DMS53 treated with DMSO at 0.1 percent for 48 hours (cell line): ENCODE data around the gene MTHFS.
"Not testable (repeated sequence)": the region's sequence is repeated elsewhere in the genome, so short reads cannot be mapped to it uniquely, and the experiment has no call there.

ENCODE experiments used
- DNase-seq: peaks from one replicate; lab custom pipeline; 2025; ENCODE audit not compliant: unreplicated experiment; lab: John Stamatoyannopoulos, UW

MTHFS gene

DNA sequence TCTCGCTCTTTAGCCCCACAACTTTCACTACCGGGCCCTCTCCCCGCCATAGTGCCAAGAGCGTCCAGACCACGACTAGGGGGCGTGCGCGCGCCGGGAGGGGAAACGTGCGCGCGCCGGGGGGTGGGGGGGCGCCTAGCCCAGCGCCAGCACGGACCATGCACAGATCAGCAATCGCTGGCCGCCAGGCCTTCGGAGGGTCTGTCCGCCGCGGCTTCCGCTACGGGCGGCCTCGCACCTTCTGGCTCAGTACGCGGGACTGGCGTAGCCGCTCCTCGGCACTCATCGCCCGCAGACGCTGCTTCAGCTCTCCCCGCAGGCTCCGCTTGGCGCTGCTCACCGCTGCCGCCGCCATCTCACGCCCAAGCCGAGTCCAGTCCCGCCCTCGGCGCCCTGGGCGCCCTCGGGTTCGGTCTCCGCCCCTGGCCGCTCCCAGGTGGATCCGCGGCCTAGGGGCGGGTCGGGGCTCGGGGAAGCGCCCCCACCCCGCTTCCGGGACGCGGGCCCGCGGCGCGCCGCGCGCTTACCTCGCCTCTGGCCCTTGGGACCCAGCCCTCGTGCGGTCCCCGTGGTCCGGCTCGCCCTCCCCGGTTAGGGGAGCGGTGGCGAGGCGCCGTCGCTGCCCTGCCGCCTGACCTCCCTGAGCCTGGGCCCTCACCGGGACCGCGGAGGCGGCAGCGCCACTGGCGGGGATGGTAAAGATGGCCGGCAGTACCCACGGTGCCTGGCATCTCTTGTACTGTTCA lies at the start of gene MTHFS:
MTHFS (minus strand) TSS at position 381 of the 746 bp plus-strand sequence; CDS start at position 355, 26 bp downstream.
- DNase-seq, result peak; percentile 38

- no peak for DNase-seq
Observed at GRCh38 chr15:79944622-79945021, 47.8 kb upstream of the MTHFS start.

- DNase-seq, result no peak
Observed at GRCh38 chr15:79943820-79944219, 47.0 kb upstream of the MTHFS start.

- DNase-seq, result no peak
Observed at GRCh38 chr15:79942741-79943481, 46.1 kb upstream of the MTHFS start.

- no peak for DNase-seq
Observed at GRCh38 chr15:79939399-79939798, 42.6 kb upstream of the MTHFS start.

- DNase-seq, result no peak
Observed at GRCh38 chr15:79938143-79938542, 41.3 kb upstream of the MTHFS start.

GRCh38 chr15:79935556-79936201 lies 38.9 kb upstream of the MTHFS start:
- DNase-seq, result not testable (repeated sequence)

DNA sequence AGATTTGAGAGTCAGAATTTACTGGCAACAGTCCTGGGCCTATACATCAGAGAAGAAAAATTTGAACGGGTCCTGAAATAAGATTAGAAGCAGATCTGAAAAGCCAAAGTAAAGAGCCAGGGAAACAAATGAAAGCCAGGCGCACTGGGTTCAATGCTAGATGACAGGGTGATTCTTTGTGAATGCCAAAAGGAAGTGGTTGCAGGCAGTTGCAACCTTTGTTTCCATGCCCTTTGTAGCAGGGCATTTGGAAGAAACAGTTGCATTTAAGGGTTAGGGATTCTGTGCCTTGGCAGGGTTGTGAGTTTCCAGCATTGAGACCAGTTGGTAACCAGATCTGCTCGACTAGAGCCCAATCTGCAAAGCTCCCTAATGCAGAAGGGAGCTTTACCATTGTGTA lies 36.4 kb upstream of the MTHFS start:
- DNase-seq, result no peak

- no peak for DNase-seq
Observed at GRCh38 chr15:79932447-79932846, 35.6 kb upstream of the MTHFS start.

DNA sequence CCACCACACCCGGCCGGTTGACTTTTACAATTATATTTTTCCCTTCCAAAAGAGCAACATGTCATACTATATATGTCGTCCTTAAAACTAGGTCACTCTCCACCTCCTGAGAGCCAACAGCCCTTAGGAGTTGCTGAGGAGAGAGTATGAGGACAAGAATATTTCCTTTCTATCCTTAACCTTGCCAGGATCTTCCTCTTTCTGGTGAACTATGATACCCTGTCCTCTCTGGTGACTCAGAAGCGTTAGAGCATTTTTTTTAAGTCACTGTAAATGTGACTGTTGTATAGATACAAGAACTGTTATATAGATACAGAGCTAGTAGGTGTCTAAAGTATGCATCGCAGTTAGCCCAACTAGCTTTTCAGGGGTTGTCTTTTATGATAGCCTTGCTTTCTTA lies 33.7 kb upstream of the MTHFS start:
- DNase-seq, result no peak

DNA sequence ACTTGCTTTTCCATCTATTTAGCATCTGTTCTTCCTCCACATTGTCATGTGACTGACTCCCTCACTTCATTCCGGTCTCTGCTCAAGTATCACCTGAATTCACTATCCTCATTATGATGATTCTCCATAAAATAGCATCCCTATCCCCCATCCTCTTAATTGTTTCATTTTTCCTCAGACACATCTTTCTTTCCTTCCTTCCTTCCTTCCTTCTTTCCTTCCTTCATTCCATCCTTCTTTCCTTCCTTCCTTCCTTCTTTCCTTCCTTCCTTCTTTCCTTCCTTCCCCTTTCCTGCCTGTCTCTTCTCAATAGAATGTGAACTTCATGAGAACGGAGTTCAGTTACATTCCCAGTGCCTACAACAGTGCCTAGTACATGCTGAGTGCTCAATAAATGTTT lies 32.6 kb upstream of the MTHFS start:
- no peak for DNase-seq

- DNase-seq, result not testable (repeated sequence)
Observed at GRCh38 chr15:79926116-79926515, 29.3 kb upstream of the MTHFS start.

GRCh38 chr15:79924379-79924778 lies 27.6 kb upstream of the MTHFS start:
- DNase-seq, result no peak

- peak; percentile 91 for DNase-seq
Observed at GRCh38 chr15:79923515-79924169, 26.8 kb upstream of the MTHFS start.

- no peak for DNase-seq
Observed at GRCh38 chr15:79923079-79923514, 26.3 kb upstream of the MTHFS start.

- no peak for DNase-seq
Observed at GRCh38 chr15:79922512-79923078, 25.8 kb upstream of the MTHFS start.

GRCh38 chr15:79919749-79920511 lies 23.1 kb upstream of the MTHFS start:
- no peak for DNase-seq

DNA sequence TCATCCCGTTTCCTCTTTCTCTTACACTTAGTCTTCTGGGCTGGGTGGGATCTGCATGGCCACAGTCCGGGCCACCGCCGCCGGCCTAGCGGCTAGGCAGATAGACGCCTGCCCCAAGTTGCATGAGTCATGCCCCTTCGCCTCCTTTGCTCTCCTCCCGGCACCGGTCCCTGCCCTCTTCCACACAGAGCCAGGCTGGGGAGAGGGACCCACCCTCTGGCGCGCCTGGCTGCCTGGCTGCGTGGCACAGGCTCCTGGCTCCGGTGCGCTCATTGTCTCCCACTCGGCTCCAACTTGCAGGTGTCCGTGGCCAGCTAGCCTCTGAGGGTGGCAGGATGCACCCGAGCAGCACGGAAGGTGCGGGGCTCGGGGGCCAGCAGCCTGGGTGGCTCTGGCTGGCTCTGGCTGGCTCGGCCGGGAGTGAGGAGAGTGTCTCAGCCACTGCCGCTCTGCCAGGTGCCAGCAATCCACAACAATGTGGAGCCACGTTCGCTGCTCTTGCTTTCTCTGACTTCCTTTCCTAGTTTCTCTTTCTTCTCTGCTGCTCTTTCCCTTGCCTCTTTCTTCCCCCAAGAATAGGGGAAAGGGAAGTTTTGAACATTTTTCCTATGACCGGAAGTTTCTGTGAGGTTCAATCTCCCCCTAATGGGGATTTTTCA lies 22.4 kb upstream of the MTHFS start:
- no peak for DNase-seq

DNA sequence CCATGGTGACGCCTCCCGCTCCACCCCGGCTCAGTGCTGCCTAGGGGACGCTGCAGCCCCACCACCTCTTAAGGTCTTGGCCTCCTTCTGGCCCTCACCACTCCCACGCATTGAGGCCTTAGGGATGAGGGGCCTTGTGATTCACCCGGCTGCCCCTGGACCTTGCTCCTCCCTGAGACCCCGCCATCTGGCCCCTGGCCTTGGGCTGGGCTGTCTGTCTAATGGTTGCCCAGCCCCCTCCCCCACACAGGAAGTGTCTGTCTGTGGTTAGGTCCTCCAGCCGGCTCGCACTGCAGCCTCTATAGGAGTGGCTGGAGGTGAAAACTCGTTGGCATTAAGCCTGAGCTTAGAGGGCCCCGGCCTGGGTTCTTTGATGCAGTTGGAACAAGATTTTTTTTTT lies 21.5 kb upstream of the MTHFS start:
- DNase-seq, result no peak
